Ishikawa (cell line): Measurements from ENCODE around the gene PIAS3.

Source experiments
- CEBPB ChIP-seq: IDR thresholded peaks from 2 replicates; pipeline ENCODE4 v1.6.1; 2012
- CREB1 ChIP-seq: IDR thresholded peaks from 2 replicates; pipeline ENCODE4 v1.6.1; 2012; ENCODE audit warnings: low read depth
- EGR1 ChIP-seq: IDR thresholded peaks from 2 replicates; pipeline ENCODE4 v1.6.1; 2012
- EP300 ChIP-seq: IDR thresholded peaks from 2 replicates; pipeline ENCODE4 v1.6.1; 2012; ENCODE audit warnings: borderline replicate concordance
- FOXM1 ChIP-seq: IDR thresholded peaks from 2 replicates; pipeline ENCODE4 v1.6.1; 2012; ENCODE audit warnings: low read depth, borderline replicate concordance
- NFIC ChIP-seq: IDR thresholded peaks from 2 replicates; pipeline ENCODE4 v1.6.1; 2012
- RAD21 ChIP-seq: IDR thresholded peaks from 2 replicates; pipeline ENCODE4 v1.6.1; 2012; ENCODE audit warnings: low read depth
- TAF1 ChIP-seq: IDR thresholded peaks from 2 replicates; pipeline ENCODE4 v1.6.1; 2012; ENCODE audit warnings: low read depth, mild to moderate bottlenecking
- TCF12 ChIP-seq: IDR thresholded peaks from 2 replicates; pipeline ENCODE4 v1.6.1; 2012; ENCODE audit warnings: low read depth
- TEAD4 ChIP-seq: IDR thresholded peaks from 2 replicates; pipeline ENCODE4 v1.6.1; 2012
- YY1 ChIP-seq: IDR thresholded peaks from 2 replicates; pipeline ENCODE4 v1.6.1; 2012; ENCODE audit warnings: low read depth
- ZBTB7A ChIP-seq: IDR thresholded peaks from 2 replicates; pipeline ENCODE4 v1.6.1; 2012; ENCODE audit warnings: low read depth
- TF ChIP-seq, protein P1 (sequence below): IDR thresholded peaks from 2 replicates; pipeline ENCODE4 v1.6.1; 2012; ENCODE audit warnings: low read depth, mild to moderate bottlenecking
- TF ChIP-seq, protein P2 (sequence below): IDR thresholded peaks from 2 replicates; pipeline ENCODE4 v1.6.1; 2012
- TF ChIP-seq, protein P3 (sequence below): IDR thresholded peaks from 2 replicates; pipeline ENCODE4 v1.6.1; 2012

The PIAS3 gene

DNA sequence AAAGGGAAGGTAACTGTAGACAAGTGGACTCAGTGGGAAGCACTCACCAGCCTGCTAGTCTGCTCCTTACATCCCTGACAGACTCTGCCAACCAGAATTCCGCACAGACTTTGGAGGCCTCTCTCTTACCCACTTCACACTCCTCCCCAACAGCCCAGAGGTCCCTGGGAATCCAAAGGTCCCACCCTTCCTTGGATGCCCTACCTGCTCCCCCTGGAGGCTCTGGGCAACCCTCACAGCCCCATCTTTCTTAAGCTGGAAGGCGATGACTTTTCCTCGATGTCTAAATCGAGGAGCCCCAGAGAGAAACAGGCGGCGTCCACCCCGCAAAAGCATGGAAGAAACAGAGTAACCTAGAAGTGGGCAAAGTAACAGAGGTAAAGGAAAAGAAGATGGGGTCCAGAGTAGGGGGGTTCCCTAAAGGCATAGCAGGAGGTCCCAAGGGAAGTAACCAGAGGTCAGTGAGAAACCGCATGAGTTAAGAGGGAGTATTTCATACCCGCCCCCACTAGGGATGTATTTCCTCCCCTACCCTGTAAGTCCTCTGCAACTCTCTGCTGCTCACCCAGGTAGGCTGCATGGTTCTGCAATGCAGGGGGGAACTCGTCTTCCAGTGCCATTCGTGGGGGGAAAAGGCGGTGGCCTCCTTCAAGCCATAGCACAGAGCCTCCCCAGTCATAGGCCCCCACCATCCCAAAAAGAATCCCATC is 42.6 kb upstream of the PIAS3 start:
- TF ChIP-seq, protein P1, sequence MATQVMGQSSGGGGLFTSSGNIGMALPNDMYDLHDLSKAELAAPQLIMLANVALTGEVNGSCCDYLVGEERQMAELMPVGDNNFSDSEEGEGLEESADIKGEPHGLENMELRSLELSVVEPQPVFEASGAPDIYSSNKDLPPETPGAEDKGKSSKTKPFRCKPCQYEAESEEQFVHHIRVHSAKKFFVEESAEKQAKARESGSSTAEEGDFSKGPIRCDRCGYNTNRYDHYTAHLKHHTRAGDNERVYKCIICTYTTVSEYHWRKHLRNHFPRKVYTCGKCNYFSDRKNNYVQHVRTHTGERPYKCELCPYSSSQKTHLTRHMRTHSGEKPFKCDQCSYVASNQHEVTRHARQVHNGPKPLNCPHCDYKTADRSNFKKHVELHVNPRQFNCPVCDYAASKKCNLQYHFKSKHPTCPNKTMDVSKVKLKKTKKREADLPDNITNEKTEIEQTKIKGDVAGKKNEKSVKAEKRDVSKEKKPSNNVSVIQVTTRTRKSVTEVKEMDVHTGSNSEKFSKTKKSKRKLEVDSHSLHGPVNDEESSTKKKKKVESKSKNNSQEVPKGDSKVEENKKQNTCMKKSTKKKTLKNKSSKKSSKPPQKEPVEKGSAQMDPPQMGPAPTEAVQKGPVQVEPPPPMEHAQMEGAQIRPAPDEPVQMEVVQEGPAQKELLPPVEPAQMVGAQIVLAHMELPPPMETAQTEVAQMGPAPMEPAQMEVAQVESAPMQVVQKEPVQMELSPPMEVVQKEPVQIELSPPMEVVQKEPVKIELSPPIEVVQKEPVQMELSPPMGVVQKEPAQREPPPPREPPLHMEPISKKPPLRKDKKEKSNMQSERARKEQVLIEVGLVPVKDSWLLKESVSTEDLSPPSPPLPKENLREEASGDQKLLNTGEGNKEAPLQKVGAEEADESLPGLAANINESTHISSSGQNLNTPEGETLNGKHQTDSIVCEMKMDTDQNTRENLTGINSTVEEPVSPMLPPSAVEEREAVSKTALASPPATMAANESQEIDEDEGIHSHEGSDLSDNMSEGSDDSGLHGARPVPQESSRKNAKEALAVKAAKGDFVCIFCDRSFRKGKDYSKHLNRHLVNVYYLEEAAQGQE: no peak
- TF ChIP-seq CREB1: no peak
- TF ChIP-seq, protein P2, sequence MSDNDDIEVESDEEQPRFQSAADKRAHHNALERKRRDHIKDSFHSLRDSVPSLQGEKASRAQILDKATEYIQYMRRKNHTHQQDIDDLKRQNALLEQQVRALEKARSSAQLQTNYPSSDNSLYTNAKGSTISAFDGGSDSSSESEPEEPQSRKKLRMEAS: no peak

DNA sequence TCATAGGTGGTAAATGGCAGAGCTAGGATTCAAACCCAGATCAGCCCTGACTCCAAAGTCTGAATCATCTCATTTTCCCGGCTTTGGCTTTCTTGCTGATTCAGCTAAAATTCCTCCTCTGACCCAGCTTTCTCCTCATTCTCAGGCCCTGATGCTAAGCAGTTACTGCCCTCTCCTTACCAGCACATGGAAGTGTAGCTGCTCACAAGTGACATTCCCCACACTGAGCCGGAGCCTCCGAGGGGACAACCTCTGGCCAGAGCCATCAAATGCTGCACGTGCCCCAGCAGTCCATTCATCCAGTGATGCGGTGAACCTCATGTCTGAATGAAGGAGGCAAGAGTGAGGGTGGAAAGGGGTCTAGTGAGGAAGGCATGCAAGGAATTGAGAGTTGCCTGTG is 39.9 kb upstream of the PIAS3 start:
- TF ChIP-seq, protein P1: no peak
- no peak for TF ChIP-seq ZBTB7A
- no peak for TF ChIP-seq CEBPB
- no peak for TF ChIP-seq EP300
- no peak for TF ChIP-seq CREB1
- TF ChIP-seq TAF1: no peak
- TF ChIP-seq EGR1: no peak
- TF ChIP-seq TEAD4: no peak
- TF ChIP-seq, protein P3, sequence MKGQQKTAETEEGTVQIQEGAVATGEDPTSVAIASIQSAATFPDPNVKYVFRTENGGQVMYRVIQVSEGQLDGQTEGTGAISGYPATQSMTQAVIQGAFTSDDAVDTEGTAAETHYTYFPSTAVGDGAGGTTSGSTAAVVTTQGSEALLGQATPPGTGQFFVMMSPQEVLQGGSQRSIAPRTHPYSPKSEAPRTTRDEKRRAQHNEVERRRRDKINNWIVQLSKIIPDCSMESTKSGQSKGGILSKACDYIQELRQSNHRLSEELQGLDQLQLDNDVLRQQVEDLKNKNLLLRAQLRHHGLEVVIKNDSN: no peak
- TF ChIP-seq YY1: no peak
- TF ChIP-seq, protein P2: no peak
- TF ChIP-seq RAD21: no peak
- no peak for TF ChIP-seq NFIC

DNA sequence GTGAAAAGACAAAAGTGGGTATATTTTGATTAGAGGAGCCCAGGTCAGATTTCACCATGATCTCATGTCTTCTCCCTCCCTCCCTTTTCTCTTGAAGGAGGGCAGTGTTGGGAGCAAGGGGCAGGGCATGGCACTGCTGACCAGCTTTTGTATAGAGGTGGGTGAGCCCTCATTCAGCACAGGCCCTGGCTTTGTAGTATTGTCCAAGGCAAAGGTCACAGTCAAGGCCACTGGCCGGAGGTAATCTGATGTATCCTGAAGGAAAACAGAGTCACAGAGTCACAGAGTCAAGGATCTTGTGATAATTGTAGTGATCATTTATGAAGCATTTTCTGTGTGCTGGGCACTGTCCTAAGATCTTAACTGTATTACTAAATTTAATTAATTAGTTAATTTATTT is 39.1 kb upstream of the PIAS3 start:
- TF ChIP-seq CEBPB (no peak), YY1 (no peak), EGR1 (no peak), TAF1 (no peak), TEAD4 (no peak), CREB1 (no peak), NFIC (no peak), EP300 (no peak), TCF12 (no peak), ZBTB7A (no peak), RAD21 (no peak), FOXM1 (no peak)
- TF ChIP-seq, protein P1: no peak
- TF ChIP-seq, protein P3: no peak
- TF ChIP-seq, protein P2: no peak

DNA sequence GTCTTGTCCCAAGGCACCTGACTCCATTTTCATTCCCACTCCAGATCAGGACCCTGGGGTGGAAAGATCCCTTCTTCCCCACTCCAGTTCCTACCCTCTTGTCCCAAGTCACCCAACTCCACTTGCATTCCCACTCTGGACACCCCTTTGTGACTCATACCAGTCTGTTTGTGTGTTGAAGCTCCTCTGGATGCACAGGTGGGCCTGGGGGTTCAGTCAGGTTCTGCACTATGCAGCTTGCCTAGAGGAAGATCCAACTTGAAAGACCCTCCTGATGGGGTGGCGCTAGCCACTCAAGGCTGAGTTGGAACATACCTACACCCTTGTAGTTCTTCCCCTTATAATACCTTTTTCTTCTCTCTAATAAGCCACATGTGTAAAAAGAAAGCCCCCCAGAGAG is 36.6 kb upstream of the PIAS3 start:
- TF ChIP-seq EGR1: no peak
- no peak for TF ChIP-seq FOXM1
- no peak for TF ChIP-seq CEBPB
- TF ChIP-seq TEAD4: no peak
- TF ChIP-seq TCF12: no peak
- no peak for TF ChIP-seq TAF1
- no peak for TF ChIP-seq YY1
- TF ChIP-seq, protein P1: no peak
- TF ChIP-seq CREB1: no peak
- no peak for TF ChIP-seq NFIC
- no peak for TF ChIP-seq RAD21
- TF ChIP-seq ZBTB7A: no peak
- TF ChIP-seq, protein P3: no peak
